NCI-H187 treated with DMSO at 0.1 percent for 48 hours (cell line): ENCODE results near the gene KCNA5.

Source experiments
- DNase-seq: peaks from one replicate; lab custom pipeline; 2025; lab: John Stamatoyannopoulos, UW

KCNA5 gene

DNA sequence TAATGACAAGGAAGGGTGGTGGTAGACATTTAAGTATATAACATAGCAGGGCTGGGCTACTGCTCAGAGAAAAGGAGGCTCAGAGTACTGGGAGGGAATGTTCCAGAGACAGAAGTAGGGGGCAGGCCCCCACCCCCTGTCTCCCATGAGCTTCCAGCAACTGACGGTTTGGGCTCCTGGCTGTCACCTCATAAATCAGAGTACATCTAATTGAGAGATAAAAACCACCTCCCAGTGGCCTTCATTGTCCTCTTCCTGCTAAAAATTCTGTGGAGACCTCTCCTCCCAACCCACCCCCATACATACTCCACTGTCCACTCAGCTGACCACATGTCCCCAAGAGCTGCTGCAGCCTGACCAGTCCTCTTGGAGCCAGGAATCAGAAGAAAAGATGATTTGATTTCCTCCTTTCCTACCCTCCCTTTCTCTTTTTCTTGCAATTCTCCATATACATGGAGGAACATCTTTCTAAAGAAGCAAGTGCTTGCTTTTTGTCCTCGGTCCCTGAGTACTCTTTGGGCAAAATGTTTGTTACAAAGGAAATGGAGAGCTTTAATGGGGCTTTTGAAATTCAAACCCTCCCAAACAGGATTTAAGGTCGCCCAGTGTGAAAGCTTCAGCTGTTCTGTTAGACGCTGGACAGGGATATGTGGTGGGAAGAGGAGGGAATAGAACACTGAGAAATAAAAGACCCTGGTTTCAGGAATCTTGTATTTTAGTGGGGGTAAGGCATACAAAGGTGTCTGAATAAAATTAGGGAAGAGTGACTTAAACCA is 16.4 kb upstream of the KCNA5 start:
- DNase-seq: no peak

DNA sequence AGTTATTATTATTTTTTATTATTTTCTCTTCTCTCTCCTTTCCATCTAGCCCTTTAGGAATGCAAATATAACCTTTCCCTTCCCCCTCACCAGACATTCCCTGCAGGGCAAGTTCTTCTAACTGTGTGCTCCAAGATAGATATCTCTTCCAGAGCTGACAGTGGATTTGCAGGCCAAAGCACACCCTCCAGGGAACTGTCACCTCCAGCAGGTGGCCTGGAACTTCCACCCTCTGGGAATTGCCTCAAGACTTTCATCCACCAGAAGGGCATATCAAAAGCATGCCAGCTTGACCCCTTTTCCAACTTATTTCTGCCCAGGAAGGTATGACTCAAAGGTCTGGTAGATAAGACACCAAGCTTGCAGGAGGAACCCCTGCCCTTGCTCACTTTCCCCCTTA is 13.6 kb upstream of the KCNA5 start:
- DNase-seq: no peak

DNA sequence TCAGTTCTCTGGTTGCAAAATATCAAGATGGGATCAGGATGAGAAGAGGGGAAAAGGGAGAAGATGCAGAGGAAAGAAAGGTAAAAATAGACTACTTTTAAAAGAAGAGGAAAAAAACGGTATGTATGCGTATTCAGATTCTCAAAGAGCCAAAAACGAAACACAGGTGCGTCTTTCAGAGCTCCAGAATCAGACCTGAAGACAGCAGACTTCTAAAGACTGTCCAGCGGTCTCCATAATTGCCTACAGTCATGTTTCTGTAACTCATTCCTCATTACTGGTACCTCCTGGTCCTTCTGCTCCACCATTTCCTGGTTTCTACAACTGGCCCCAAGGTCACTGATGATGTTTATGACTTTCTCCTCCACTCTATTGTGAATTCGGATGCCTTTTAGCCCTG is 12.4 kb upstream of the KCNA5 start:
- DNase-seq: no peak

DNA sequence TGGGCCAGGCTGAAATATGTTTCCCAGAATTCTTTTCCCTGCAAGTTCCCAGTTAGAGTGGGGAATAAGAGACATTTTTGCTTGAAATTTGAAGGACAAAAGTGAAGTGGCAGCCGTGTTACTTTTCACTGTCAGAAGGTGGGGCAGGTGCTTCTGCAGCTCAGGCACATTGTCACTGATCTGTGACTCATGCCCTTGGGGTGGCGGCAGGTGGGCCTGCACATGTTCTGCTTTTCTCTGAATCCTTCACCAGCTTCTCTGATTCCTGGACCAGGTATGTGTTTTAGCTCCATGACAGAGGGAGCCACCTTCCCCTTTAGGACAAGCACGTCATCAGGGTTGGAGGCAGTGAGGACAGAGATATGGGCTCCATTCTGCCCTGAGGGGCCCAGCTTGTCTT is 11.7 kb upstream of the KCNA5 start:
- DNase-seq: no peak

DNA sequence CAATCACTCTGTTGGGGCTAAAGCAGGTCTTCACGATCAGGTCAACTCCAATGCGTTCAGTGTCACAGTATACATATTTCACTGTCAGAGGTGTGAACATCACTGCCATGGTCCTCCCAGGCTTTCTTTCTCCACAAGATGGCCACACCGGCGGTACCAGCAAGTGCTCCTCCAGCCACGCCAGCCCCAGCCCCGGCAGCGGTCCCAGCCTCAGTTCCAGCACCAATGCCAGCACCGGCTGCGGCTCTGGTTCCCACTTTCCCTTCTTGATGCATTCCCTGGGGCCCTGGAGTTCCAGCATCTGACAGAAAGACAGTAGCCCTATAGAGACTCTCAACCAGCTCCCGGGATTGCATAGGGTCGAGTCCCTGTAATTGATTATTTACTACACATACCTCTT is 10.9 kb upstream of the KCNA5 start:
- no peak for DNase-seq

DNA sequence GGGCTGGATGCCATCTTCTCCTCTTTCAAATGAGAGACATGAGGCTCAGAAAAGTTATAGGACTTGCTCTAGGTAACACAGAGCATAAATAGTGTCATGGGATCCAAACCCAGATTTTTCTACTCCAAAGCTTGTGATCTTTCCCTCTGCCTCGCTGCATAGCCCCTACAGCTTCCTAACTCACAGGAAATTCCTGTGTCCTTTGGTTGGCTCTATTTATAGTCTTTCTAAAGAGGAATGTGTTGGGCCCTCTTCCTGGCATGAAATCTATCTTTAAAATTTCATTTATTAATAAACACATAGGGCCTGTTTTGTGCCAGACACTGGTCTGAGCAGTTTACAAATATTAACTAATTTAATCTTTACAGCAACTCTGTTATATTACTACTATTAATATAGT is 9.8 kb upstream of the KCNA5 start:
- DNase-seq: no peak

DNA sequence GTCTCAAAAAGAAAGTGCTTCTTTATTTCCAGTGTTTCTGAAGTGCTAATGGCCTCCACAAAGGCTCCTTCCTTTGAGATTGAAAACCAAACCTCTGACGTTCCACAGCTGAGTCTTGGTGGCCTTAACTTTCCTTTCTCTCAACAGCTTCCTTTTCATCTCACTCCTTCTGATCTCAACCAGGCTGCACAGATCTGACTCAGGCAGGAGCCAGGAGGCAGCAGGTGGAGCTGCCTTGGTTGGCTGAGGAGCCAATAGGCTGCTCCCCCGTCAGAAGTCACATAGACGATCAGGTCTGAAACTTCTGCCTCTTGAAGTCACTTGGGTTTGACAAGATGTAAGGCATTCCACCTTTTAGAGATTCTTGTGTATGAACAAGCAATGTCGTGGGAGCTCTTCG is 9.1 kb upstream of the KCNA5 start:
- no peak for DNase-seq

DNA sequence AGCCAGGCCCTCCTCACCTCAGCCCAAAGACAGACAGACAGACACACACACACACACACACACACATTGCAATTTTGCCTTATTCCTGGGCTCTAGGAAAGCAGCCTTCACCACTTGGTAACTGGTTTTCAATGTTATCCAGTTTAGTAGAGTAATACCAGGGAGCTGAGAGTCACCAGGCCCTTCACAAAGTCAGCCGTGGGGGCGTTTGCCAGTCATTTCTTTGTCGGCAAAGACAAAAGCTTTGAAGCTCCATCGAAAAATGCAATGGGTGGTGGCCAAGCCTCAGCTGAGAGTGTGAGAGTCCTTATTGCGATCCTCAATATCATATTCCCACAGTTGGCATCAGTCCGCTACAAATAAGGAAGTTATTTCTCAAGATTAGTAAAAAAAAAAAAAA is 8.1 kb upstream of the KCNA5 start:
- DNase-seq: no peak

DNA sequence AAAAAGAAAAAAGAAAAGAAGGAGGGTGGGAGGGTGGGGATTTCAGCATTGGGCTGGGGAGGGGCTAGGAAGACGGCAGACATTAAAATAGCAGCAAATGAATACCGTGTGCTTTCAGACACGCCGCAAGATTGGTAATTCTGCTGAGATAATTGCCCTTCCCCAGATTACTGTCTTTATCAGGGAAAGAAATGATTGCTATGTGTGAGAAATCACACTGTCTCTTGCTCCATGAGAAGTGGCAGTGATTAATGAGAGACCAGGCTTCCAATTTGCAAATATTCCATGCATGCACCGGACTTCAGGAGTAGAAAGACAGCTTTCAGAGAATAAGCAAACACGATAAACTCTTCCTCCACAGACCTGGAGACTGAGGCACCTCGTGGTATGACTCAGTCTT is 7.6 kb upstream of the KCNA5 start:
- no peak for DNase-seq

DNA sequence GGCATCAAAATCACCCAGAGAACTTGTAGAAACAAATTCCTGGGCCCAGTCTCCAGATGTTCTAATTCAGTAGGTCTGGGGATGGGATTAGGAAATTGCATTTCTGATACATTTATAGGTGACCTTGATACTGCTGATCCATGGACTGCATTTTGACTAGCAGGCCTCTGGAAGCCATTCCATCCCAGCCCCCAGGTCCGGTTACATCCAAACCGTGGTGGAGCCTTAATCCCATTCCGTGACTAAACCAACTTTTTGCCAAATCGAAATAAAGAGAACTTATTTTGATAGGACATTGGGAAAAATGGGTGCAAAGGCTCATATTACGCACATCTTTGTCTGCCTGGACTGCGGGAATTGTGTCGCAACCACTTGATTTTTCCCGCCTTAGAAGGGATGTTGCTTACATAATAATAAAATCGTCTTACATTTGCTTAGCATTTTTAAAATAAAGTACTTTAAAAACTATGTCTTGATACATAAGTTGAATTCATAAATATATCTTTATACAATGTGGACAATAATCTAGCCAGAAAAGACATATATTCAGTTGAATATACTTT is 5.8 kb upstream of the KCNA5 start:
- no peak for DNase-seq

DNA sequence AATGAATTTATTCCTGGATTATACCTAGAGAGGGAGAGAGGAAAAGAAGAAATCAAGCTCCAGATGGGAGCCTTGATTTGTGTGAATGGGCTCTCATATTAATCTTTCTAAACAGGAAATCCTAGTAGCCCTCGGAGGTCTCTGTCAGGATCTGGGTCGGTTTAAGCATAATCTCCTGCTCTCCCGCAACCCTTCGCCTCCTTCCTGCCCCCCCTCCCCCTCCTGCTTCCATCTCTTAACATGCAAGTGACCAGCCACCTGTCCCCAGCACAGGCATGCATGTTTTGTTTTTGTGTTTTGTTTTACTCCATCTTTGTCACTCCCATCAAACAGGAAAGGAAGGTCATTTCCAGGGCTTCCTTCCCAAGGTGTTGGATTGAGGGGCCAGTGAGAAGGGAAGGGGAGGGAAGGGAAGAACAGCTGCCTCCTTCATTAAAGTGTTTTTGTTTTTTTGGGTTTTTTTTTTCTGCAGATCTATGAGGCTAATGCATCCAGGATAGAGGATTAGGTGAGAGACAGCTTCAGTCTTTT is 4.8 kb upstream of the KCNA5 start:
- no peak for DNase-seq

DNA sequence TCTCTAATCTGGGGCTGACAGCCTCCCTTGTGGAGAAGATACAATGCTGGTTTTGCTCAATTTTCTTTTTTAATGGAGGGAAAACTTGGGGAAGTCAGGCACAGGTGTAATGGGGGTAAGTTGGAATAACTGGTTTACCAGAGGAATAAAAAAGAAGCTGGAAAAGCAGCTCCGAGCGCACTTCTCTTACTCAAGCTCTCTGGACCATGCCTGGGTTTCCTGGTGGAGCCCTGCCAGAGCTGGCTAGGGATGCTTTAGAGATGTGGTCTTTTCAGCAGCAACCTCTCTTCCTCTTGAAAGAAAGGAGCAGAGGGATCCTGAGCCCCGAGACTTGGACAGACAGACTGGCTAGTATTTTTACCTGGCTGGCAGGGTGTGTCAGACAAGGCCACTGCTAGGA is 3.9 kb upstream of the KCNA5 start:
- no peak for DNase-seq

DNA sequence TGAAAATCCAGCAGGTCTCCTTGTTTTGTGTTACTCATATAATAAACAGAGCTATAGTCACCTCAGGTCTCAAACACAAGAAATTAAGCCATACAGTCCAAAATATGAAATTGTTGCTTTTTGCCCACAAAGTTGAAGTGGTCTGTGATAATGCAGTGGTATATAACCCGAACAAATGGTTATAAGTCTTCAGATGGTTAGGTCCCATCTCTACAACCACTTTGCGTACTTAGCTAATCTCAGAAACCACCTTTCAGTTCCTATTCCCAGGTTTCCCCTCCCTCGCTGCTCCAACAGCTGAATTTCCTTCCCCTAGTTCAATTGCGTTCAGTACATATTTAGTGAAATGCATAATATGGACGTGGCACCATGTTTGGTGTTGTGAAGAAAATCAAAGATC is 3.3 kb upstream of the KCNA5 start:
- DNase-seq: no peak

DNA sequence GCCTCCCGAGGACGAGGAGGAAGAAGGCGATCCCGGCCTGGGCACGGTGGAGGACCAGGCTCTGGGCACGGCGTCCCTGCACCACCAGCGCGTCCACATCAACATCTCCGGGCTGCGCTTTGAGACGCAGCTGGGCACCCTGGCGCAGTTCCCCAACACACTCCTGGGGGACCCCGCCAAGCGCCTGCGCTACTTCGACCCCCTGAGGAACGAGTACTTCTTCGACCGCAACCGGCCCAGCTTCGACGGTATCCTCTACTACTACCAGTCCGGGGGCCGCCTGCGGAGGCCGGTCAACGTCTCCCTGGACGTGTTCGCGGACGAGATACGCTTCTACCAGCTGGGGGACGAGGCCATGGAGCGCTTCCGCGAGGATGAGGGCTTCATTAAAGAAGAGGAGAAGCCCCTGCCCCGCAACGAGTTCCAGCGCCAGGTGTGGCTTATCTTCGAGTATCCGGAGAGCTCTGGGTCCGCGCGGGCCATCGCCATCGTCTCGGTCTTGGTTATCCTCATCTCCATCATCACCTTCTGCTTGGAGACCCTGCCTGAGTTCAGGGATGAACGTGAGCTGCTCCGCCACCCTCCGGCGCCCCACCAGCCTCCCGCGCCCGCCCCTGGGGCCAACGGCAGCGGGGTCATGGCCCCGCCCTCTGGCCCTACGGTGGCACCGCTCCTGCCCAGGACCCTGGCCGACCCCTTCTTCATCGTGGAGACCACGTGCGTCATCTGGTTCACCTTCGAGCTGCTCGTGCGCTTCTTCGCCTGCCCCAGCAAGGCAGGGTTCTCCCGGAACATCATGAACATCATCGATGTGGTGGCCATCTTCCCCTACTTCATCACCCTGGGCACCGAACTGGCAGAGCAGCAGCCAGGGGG is 979 bp downstream of the KCNA5 start:
- no peak for DNase-seq

DNA sequence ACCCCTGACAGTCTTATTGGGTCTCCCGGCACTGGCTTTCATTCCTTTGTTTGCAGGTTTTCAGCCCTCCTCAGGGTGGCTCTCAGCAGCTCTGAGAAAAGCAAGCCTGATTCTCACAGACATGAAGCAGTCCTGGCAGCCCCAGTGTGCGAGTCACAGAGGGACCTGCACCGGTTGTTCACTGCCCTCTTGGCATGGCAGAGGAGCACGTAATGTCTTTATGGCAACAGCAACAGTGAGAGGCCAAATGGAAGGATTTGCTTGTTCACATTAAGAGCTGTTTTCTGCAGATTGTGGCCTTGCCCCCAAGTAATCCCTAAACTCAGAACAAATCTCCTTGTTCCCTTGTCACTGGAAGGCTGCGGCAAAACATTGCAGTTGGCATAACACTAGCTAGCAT is 3.4 kb downstream of the KCNA5 start:
- no peak for DNase-seq

DNA sequence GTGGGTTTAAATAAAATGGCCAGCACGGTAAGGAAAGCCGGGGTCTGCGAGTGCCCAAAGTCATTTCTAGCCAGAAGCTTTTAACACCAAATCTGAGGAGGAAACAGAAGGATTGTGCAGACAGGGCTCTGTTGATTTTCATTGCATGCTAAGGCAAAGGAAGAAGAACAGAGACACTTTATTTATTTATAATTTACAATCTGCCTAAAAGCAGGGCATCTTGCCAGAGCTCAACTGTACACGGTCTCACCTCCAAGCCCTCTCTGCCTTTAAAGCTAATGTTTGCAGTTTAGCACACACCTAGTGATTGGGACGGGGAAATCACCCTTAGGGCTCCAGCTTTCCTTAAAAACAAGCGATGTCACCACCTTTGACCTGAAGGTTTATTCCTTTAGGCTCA is 4.0 kb downstream of the KCNA5 start:
- DNase-seq: no peak

DNA sequence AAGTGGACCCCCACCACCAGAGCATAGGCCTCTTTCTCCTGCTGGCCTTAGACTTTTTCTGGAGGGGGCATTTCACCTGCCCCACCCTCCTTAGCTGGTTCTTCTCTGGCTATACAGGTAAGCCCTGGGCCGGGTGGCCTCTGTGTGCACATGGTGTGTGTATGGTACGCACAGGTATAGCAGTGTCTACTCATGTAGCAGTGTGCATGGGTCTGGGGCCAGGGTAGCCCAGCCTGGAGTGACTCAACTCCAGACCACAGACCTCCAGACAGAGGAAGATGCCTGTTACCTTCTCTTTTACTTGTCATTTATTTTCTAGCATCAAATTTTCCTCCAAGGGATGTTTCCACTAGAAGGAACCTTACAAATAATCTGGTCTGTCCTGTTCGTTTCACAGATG is 6.9 kb downstream of the KCNA5 start:
- no peak for DNase-seq

DNA sequence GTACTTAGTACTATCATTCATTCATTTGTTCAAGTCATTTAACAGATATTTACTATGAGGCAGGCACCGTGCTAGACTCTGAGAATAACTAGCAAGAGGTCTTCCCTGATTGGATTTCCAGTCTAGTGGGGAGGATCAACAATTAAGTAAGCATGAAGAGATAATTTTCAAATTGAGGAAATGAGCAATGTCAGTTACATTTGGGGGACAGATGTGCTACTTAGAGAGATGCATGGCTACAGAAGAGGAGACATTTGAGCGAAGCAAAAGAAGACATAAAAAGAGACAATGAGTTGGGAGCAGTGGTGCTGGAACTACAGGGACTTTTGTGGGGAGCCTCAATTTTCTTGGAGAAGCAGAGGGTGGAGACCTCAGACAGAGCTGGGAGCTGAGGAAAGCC is 7.7 kb downstream of the KCNA5 start:
- no peak for DNase-seq

DNA sequence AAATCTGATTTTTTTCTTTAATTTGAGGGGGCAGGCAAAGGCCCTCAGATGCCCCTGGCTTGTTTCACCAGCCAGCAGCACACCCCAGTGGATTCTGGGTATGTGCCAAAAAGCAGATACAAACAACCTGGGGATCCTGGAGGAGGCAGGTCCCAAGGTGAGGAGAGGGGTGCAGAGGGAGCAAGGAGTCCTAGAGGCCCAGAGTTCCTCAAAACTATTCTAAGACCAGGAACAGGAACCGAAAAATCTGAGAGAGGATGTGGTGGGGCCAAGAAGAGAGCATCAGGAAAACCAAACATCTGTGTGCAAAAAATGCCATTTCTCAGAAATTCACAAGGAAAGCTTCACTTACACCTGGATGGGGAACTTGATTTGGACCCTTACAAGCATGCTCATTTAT is 8.2 kb downstream of the KCNA5 start:
- DNase-seq: no peak

DNA sequence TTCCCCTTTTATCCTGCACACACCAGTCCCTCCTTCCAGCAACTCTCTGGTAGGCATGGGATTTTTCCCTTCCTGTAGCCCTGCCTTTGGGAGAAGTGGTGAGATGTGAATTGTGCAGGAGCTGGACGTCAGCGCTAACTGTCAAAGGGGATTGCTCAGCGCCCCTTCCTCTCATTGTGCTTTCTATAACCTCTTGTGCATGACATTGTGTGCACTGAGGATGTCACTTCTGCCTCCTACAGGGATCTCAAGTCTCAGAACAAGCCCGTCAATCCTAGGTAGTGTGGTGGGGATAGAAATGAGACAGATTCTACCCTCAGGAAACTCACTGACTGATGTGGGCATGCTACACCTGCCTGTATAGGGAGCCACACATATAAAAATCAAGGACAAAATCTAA is 8.7 kb downstream of the KCNA5 start:
- no peak for DNase-seq

DNA sequence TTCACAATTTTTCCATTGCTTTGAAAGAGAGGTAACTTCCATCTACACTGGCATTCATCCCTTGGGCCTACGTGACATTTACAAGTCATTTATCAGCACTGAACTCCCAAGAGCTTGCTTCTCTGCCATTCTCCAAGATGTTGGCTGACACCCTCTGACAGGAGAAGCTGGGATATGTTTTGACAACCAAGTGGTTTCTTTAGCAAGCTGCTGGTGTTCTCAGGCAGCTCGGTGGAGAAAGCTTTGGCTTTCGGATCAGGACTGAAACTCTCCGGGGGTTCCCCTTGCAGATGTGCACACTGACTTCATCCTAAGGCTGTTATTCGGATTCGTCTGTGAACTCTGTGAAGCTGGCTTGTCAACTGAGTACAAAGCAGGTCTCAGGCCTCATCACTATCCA is 15.7 kb downstream of the KCNA5 start:
- DNase-seq: no peak

DNA sequence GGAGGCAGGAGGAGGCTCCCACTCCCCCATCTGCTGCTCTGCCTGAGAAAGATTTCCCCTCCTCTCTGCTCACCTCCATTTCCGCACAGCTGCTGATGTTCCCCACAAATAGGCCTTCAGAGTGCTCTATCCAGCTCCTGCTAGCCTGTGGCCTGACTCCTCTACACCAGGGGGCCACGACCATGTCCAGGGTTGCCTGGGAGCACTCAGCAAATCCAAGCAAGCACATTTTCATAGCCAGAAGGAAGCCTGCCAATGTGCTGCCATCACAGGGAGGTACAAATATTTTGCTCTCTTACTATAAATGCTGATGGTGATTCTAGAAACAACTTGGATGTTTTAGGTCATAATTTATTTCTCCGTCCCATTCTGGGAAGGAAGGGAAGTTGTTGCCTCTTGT is 17.3 kb downstream of the KCNA5 start:
- no peak for DNase-seq

DNA sequence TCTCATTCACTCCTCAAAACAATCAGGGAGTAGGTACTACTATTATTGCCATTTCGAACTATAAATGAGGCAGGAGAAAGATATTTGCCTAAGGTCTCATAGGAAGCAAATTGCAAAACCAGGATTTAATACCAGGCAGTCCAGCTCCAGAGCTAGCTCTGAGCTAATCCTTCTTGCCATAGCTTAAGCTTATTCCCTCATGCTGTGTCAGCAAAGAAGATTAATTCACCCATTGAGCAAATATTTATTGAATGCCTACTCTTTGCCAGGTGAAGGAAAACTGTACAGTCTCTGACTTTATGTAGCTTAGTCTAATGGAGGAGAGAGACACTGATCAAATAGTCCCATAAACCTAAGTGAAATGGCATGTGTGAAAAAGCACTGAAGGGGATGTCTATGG is 19.5 kb downstream of the KCNA5 start:
- DNase-seq: no peak
